MCF 10A (cell line): Measurements from ENCODE around the gene UNKL. TPM values are rescaled to one million over a fixed set of nuclear protein-coding genes. Genes with fewer than 3 reads are reported as not detected.

Source experiments
- BruUV-seq: library from RNA; stranded (reverse); fragments of 400-500 nt; replicated peaks from 2 replicates; lab custom pipeline; 2021; lab: Mats Ljungman, UMichigan
- CTCF ChIA-PET: fragments of 300-600 bp; sonication (Branson Sonifier 250); formaldehyde crosslinking; extraction: SDS; loops from one replicate; lab custom pipeline; 2021; ENCODE audit warnings: antibody characterized with exemption, inconsistent platforms; lab: Yijun Ruan, JAX
- POLR2A ChIA-PET: fragments of 300-600, 350-650 bp; sonication (Branson Sonifier 250); formaldehyde crosslinking; extraction: SDS; loops from one replicate; lab custom pipeline; 2020; ENCODE audit warnings: antibody characterized with exemption, inconsistent platforms; lab: Yijun Ruan, JAX
- DNase-seq: peaks from one replicate; pipeline ENCODE4 v3.0.0-alpha.2; 2018; ENCODE audit not compliant: unreplicated experiment
- H3K27ac Mint-ChIP-seq: one replicate; pipeline ENCODE4 v1.8.0; 2022; ENCODE audit warnings: mild to moderate bottlenecking, low read depth, mixed read lengths; ENCODE audit not compliant: unreplicated experiment
- H3K27me3 Mint-ChIP-seq: one replicate; pipeline ENCODE4 v1.8.0; 2022; ENCODE audit warnings: mixed read lengths; ENCODE audit not compliant: insufficient read depth, unreplicated experiment
- H3K36me3 Mint-ChIP-seq: one replicate; pipeline ENCODE4 v1.8.0; 2022; ENCODE audit warnings: mild to moderate bottlenecking, moderate library complexity, mixed read lengths; ENCODE audit not compliant: insufficient read depth, unreplicated experiment
- H3K4me1 Mint-ChIP-seq: one replicate; pipeline ENCODE4 v1.8.0; 2022; ENCODE audit warnings: mixed read lengths; ENCODE audit not compliant: insufficient read depth, unreplicated experiment
- H3K4me3 Mint-ChIP-seq: one replicate; pipeline ENCODE4 v1.8.0; 2022; ENCODE audit warnings: mild to moderate bottlenecking, moderate library complexity, mixed read lengths; ENCODE audit not compliant: unreplicated experiment
- H3K9me3 Mint-ChIP-seq: one replicate; pipeline ENCODE4 v1.8.0; 2022; ENCODE audit warnings: mixed read lengths; ENCODE audit not compliant: unreplicated experiment
- CTCF ChIP-seq: fragments of 200-600 bp; IDR thresholded peaks from one replicate; pipeline ENCODE4 v1.8.0; 2022; ENCODE audit warnings: antibody characterized with exemption, mild to moderate bottlenecking; ENCODE audit not compliant: unreplicated experiment
- intact Hi-C: fragments of 100-400 bp; cut with micrococcal nuclease; formaldehyde crosslinking; loops from 2 replicates; pipeline ENCODE4 v1.14.1; 2022
- total RNA-seq: library from RNA; stranded (reverse); gene quantifications from 2 replicates; pipeline ENCODE4 v1.2.3, GENCODE V29; 2022

The UNKL gene
- total RNA-seq, 1 experiment from 2014 or later, result 12.3 TPM

- Mint-ChIP-seq H3K9me3 (no peaks in the 10 kb centered on the region), H3K27me3 (no peaks in the 10 kb centered on the region), H3K36me3 (peaks cover 17% of the 10 kb centered on the region), H3K4me3 (no peak overlapping the region), H3K4me1 (peaks cover 5% of the 10 kb centered on the region), H3K27ac (no peak overlapping the region)
- intact Hi-C loops, result no loop called here
- ChIA-PET CTCF (interaction anchor here (1.4 kb wide), 1 partner anchor 14 kb away, joined by 4 read pairs; no protein-coding TSS in a partner anchor), POLR2A (interaction anchor here (0.8 kb wide), 1 partner anchor 26 kb away, joined by 3 read pairs; no protein-coding TSS in a partner anchor)
- BruUV-seq, result no TSS peak
- no peak for DNase-seq
- TF ChIP-seq CTCF, result no peak
Observed at GRCh38 chr16:1377406-1378010, 37.0 kb downstream of the UNKL start.

- intact Hi-C loops, result no loop called here
- DNase-seq, result no peak
- no peak overlapping the region for H3K4me3 Mint-ChIP-seq
- peaks cover 26% of the 10 kb centered on the region for H3K36me3 Mint-ChIP-seq
- TF ChIP-seq CTCF, result no peak
- H3K9me3 Mint-ChIP-seq, result no peaks in the 10 kb centered on the region
- POLR2A ChIA-PET, result interaction anchor here (0.6 kb wide), 1 partner anchor 8 kb away, joined by 3 read pairs; no protein-coding TSS in a partner anchor
- BruUV-seq, result no TSS peak
- peaks cover 5% of the 10 kb centered on the region for H3K4me1 Mint-ChIP-seq
- H3K27me3 Mint-ChIP-seq, result no peaks in the 10 kb centered on the region
- no peak overlapping the region for H3K27ac Mint-ChIP-seq
- CTCF ChIA-PET, result interaction anchor here (0.5 to 0.7 kb wide), 2 partner anchors 149 to 389 kb away, joined by 3 to 4 read pairs; no protein-coding TSS in a partner anchor
Observed at GRCh38 chr16:1375741-1376410, 38.6 kb downstream of the UNKL start.

GRCh38 chr16:1375298-1375640 lies 39.2 kb downstream of the UNKL start:
- H3K27me3 Mint-ChIP-seq, result no peaks in the 10 kb centered on the region
- H3K36me3 Mint-ChIP-seq, result peaks cover 23% of the 10 kb centered on the region
- intact Hi-C loops, result no loop called here
- TF ChIP-seq CTCF, result no peak
- no peaks in the 10 kb centered on the region for H3K9me3 Mint-ChIP-seq
- H3K4me1 Mint-ChIP-seq, result peaks cover 5% of the 10 kb centered on the region
- H3K27ac Mint-ChIP-seq, result no peak overlapping the region
- BruUV-seq, result no TSS peak
- DNase-seq, result no peak
- H3K4me3 Mint-ChIP-seq, result no peak overlapping the region
- ChIA-PET POLR2A (no interaction called here), CTCF (no interaction called here)

GRCh38 chr16:1374418-1375297 lies 39.8 kb downstream of the UNKL start:
- no peaks in the 10 kb centered on the region for H3K27me3 Mint-ChIP-seq
- peaks cover 5% of the 10 kb centered on the region for H3K4me1 Mint-ChIP-seq
- no peak overlapping the region for H3K4me3 Mint-ChIP-seq
- no TSS peak for BruUV-seq
- H3K9me3 Mint-ChIP-seq, result no peaks in the 10 kb centered on the region
- H3K36me3 Mint-ChIP-seq, result peaks cover 23% of the 10 kb centered on the region
- intact Hi-C loops, result no loop called here
- no peak for DNase-seq
- TF ChIP-seq CTCF, result no peak
- no peak overlapping the region for H3K27ac Mint-ChIP-seq
- CTCF ChIA-PET, result no interaction called here
- POLR2A ChIA-PET, result no interaction called here
